GM19468 (cell line): ENCODE measurements around the gene RAB38.

Experiments used
- ATAC-seq: cut with Tn5 transposase; IDR thresholded peaks from one replicate; pipeline ENCODE4 v1.9.1; 2021; ENCODE audit warnings: mild to moderate bottlenecking, moderate library complexity, moderate number of reproducible peaks; ENCODE audit not compliant: unreplicated experiment; ENCODE audit errors: extremely low read depth

RAB38 gene

DNA sequence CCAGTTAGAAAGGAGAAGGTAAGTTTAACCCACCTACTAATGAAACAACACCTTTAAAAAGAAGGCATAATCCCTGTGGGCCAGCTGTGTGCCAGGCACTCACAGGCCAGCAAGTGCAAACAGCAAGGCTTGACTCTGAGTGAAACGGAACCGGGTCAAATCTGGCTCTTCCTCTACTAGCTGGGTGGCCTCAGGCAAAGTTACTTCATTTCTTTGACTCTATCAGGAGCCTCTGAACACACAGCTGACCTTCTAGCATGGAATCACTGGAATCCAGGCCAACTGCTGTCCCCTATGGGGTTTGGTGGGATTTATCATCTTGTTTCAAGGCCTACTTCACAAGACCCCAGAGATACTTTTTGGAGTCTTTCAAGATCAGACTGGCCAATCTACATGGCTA lies 3.3 kb downstream of the RAB38 start:
- no peak for ATAC-seq

DNA sequence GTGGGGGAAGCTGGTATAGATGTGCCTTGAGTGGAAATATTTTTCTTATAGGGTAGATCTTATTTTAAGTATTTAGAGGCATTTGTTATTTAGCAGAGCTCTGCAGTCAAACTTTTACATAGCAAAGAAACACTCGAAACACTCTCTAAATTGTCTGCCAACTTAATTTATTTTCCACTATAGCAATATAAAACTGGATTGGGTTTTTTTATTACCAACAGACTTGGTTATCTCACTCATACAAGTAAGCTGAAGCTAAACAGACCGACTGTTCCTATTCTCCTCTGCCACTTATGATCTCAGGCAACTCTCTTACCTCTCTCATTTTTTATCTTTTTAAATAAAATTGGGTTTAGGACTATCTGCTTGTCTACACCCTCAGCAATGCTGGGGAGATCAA lies 4.6 kb downstream of the RAB38 start:
- ATAC-seq, result no peak

DNA sequence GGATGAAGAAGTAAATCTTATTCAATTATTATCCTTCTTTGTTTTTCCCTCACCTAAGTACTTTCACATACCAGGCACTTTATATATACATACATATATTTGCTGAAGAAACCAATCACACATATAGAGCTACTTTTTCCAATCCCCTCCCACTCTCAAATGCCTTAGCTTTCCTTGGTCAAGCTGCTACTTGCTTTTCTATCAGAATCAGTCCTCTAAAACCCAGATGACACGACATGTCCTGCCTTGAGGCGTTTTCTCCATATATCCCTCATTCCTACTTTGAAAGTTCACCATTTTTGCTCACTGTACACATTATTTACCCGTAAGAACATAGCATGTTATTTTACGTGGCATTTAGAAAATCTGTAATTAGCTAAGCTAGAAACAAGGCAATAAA lies 5.4 kb downstream of the RAB38 start:
- ATAC-seq, result no peak

DNA sequence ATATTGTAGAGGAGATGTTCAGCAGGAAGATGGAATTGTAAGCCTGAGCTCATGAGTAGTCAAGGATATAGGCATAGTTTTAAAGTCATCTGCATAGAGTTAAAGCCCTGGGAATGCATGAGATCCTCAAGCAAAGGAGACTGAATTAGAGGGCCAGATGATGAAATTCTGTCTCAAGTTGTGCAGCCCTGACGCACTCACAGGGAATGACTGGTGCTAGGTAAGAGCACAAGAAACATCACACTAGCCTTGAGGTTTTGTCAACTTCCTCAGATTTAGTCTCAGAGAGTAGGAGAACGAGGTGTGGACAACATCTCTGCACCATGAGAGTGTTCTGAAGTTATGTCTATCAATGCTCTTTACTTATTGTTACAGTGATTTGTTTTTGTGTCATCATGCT lies 5.8 kb downstream of the RAB38 start:
- no peak for ATAC-seq

DNA sequence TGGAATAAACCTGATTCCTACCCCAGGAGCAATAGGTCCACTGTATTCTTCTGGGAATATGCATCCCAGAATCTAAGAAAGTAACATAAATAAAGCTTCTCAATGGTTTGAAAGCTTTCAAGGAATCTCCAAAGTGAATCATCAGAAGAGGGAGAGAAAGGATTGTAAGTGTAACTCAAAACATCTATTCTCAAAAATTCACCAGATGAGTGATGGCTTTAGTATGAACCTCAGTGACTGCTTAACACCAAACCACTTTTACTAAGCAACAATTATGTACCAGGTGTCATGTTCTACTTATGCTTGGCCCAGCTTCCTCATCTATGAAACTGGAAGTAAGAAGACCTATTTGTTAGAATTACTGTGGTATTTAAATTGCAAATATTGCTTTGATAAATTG lies 7.4 kb downstream of the RAB38 start:
- no peak for ATAC-seq

DNA sequence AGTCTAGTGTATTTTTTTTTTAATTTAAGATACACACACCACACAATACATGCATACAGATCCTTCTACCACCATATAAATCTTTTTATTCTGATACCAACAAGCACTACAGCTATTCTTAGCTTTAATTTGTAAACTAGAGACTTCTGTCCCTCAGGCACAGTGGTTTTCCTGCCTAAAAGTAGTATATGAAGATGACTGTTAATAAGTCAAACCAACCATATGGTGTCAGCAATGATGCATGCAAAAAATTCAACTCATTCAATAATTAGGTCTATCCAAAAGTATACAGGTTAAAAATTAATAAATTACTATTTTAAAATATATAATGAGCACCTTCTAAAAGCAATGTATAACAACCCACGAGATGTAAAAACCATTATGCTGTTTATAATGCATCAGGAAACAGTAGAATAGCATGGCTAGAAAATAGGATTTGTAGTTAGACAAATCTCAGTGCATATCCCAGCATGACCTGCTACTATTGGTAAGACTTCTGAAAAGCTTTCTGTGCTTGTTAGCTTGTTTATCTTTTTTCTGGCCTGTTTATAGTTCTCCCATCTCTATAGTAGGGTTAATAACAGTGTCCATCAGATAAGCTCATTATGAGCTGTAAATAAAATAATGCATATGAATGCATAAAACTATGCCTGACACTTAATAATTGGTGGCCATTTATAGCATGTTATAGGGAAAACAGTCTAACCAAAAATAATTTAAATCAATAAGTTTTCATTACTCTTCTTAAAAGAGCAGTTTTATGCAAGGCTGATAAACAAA lies 10.2 kb downstream of the RAB38 start:
- no peak for ATAC-seq

DNA sequence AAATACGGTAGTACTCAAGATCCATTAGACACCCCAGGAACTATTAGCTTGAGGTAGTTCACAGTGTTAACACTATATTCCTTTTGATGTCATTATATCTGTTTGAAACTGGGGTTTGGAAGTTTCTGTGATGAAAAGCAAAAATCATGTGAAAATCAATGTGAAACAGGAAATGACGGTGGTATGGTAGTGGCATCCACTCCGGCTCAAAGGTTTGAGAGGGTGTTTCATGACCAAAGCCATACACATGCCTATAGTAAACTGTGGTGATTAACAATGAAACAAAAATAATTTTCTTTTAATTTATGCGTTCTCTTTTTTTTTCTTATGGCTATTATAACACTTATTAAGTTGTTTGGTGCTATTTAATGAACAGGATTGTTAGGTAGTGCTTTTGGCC lies 10.9 kb downstream of the RAB38 start:
- no peak for ATAC-seq

DNA sequence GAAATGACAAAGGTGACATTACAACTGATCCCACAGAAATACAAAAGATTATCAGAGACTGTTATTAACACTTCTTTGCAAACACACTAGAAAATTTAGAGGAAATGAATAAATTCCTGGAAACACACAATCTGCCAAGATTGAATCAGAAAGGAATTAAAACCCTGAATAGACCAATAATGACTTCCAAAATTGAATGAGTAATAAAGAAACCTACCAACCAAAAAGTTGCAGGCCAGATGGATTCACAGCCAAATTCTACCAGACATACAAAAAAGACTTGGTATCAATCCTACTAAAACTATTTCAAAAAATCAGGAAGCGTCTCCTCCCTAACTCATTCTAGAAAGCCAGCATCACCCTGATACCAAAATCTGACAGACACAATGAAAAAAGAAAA lies 17.2 kb downstream of the RAB38 start:
- no peak for ATAC-seq

DNA sequence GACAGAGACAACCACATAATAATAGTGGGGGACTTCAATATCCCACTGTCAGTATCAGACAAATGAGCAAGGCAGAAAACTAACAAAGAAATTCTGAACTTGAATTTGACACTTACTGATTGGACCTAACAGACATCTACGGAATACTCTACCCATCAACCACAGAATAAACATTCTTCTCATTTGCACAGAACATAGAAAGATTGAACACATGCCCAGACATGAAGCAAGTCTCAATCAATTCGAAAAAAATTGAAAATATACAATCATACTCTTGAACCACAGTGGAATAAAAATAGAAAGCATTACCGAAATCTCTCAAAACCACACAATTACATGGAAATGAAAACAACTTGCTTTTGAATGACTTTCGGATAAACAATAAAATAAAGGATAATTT lies 17.9 kb downstream of the RAB38 start:
- ATAC-seq, result no peak

DNA sequence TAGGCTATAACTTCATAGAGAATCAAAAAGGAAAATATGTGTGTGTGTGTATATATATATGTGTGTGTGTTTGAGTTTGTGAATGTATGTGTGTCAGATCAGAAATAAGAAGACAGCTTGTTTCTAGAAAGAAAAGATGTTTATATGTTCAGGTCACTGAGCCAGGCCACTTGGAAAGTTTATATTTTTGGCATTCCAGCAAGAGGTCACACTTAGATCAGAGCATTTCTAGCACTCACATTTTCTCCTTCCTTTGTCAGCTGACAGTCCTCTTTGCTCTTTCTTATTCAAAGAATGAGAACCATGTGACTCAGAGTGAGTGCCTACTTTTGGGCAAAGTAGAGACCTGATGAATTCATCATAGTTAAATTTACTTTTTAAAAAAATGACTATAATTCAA lies 22.9 kb downstream of the RAB38 start:
- no peak for ATAC-seq

DNA sequence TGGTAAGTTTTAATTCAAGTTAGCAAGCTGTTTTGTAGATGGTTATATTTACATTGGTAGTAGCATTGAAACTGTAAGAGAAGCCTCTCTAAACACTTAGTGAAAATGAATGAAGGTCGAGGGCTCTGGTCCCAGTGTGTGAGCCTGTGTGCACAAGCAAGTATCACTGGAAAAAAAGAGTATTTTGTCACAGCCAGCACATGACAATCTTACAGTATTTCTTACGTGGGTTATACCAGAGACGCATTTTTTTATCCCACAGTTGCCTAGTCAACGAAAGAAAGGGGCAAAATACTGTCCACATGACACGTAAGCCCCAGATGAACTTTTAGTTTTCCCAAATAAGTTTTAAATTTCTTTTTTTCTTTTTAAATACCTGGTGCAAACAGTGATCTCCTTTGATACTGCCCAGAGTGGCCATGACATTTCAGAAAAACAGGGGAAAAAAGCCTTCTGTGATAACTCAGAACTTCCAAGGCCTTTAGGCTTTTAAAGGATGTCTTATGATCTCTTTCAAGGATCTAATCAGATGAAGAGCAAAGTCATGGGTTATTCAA lies 23.5 kb downstream of the RAB38 start:
- ATAC-seq, result no peak

DNA sequence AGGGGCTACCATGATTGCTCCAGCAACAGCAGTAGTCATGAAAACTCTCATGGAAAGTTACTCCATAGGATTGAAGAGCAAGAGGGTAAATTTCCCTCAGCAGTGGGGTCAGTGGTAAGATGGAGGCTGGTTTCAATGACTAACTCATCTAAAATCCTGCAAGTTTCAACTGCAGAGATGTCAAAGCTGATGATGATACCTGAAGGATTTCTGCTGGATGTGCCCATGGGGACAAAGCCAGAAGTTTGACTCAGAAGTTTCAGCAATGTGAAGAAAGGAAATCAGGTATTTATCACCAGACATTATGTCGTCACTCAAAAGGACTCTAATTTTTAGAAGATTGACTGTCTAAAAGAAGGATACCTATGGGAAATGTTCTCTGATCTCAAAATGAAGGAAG lies 29.1 kb downstream of the RAB38 start:
- ATAC-seq, result no peak

DNA sequence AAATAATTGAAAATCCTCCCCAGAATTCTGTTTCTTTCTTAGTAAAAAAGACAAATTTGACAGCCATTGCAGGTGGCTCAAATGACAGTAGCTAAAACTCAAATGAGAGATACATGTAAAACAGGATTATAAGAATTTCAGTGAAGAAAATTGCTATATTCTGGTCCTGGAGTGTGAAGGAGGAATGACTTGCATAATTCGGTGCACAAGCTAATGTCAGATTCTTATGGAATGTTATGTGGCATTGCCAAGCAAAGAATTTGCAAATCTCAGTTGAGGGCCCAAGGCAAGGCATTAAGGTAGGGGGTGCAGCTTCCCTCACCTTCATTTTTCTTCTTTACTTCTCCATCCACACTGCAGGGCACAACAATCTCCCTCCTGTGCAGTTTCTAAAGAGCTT lies 35.4 kb downstream of the RAB38 start:
- ATAC-seq, result no peak

DNA sequence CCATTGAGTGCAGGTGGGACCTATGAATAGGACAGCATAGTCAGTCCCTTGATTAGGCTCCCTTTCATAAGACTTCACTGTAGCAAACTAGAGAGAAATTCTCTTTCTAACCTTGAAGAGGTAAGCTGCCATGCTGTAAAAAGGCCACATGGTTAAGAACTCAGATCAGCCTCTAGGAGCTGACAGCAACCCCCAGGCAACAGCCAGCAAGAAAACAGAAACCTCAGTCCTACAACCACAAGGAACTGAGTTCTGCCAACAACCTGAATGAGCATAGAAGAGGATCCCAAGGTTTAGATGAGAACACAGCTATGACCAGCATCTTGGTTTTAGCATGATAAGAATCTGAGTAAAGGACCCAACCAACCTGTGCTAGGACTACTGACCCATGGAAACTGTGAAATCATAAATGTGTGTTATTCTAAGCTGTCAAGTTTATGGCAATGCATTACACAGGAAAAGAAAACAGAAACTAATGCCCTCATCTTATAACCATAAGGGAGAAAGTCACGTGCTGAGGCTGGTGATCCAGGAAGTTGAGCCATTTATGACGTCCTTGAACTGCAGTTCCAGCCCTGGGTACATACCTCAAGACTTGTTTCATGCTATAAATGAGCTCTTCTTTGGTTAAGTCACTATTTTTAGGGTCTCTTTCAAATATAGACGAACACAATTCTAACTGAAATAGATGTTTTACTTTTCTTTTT lies 43.3 kb downstream of the RAB38 start:
- ATAC-seq, result no peak

DNA sequence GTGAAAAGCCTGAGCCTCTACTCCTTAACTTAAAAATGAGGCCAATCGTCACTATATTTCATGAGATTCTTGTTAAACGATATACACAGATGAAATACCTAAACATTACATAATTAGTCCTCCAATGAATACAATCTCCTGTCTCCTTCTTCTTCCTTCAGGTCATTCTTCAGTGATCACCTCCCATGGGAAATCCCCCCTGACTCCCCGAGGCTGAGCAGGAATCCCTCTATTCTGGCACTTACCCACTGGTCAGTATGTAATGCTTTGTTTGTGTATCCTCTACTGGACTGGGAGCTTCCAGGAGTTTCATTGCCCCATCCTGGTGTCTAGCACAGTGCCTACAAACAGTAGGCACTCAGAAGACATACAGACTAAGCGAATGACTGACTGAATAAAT lies 52.3 kb downstream of the RAB38 start:
- no peak for ATAC-seq

DNA sequence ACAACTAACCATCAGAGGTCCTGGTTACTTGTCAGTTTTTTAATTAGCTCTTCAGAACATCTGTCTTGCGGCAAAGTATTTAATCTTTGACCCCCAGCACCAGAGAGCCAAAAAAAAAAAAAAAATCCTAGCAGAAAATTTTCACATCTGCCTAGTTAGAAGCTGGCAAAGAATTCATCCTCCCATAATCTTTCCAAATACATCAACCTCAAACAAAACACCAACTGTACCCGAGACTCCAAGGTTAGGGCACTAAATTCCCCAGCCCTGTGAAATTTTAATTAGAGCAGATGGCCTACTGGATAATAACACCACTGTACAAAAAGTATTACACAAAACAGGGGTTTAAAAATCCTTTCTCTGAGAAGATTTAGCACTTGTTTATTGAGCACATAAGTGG lies 55.7 kb downstream of the RAB38 start:
- no peak for ATAC-seq

DNA sequence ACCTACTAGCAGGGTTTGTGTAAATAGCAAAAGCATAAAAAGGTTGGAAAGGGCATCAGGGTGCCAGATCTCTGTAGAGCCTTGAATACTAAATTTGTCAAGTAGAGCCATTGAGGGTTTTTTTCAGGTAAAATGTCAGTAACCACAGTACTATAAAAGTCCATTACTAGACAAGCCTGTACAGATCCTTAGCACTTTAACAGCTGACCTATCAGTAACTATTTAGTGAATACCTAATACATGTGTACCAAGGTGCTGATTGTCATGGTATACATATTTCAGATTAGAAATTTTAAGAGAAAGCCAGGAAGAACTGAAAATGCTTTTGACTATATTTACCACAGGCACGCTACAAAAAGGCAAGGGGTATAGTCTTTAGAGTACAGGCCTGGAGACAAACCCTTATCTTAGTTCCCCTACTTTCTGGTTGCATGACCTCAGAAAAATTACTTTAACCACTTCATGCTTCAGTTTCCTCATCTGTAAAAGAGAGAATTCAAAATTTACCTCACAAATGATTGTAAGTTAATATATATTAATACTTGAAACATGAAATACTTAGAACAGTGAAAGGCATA lies 57.9 kb downstream of the RAB38 start:
- peak; percentile 65 for ATAC-seq

DNA sequence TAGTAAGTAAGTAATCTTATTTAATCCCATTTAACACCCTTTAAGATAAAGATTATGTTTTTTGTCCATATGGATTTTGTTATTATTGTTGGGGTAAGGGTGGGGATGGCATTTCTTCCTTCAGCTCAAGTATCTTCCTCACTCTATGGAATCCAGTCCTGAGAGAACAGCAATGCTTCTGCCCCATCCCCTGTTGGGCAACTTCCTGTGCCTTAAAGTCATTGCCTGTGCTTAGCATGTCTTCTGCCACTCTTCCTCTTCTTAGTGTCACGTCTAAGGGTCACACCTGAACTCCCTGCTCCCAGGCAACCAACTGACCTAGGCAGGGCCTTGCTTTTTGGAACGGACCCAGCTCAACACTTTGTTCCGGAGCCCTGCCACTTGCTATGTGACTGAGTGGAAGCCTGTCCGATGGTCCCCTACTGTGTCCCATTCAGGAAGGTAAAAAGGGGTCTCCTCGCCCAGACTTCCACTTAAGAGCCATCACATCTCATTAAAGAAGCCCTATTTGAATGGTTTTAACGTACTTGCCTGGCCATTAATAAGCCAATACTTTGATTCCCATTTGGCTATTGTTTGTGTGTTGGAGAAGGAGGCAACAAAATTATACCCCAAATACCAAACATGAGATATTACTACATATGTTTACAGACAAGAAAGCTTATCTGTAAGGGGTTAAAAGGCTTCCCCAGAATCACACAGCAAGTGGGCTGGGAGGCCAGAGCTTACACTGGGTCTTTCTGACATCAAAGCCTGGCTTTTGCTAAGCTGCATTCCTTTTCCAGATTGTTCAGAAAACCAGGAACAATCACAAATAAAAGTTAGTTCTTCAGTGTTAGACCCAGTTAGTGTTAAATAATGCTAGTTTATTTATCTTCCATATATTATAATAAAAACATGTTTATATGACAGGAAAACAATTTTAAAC lies 59.2 kb downstream of the RAB38 start:
- no peak for ATAC-seq

DNA sequence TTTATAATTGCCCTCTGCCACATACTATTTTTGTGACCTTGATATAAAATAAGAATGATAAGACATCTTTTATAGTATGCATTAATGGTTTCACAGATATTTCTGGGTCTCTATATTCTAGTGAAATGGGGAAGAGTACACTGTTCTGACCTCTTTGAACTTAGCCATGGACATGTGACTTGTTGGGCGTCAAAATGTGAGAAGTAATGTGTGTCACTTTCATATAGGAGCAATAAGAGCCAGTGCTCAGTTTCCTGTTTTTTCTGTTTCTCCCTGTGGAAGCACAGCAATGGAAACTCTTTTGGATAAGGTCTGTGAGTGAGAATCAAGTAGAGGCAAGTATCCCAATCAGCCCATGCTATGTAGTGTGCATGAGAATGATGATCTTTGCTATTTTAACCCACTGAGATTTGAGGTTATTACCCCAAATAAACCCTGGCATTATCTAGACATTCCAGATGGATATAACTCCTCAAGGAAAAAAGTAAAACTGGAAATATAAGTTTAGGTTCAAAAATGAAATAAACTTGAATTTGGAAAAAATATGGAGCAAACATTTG lies 60.7 kb downstream of the RAB38 start:
- ATAC-seq, result no peak

DNA sequence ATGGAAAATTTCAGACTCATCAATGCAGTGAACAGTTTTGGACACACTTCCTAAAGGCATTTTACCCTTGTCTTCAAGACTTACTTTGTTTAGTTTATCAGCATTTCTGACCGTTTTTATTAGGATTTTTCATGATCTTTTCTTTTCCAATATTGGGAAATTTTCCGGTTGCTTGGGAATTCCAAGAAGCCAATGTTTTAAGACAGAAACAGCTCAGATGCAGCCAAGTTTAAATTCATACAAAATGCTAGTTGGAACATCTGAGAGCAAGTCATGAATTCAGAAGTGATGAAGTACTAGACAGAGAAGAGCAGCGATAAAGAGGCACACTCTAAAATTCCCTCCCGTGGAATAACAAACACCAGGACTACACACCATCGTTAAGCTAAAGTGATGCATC lies 68.6 kb downstream of the RAB38 start:
- no peak for ATAC-seq
